DLD1 (cell line): ENCODE measurements around the gene SCLY.

ENCODE experiments used
- in situ Hi-C: cut with HindIII; loops from 2 replicates; pipeline ENCODE4 v1.10.0; 2017; ENCODE audit warnings: low sequenced_read_pairs

Gene SCLY

GRCh38 chr2:238096311-238097011, 35.7 kb downstream of the SCLY start:
- in situ Hi-C loops, result no loop called here

GRCh38 chr2:238097201-238097987, 36.6 kb downstream of the SCLY start:
- in situ Hi-C loops, result no loop called here

DNA sequence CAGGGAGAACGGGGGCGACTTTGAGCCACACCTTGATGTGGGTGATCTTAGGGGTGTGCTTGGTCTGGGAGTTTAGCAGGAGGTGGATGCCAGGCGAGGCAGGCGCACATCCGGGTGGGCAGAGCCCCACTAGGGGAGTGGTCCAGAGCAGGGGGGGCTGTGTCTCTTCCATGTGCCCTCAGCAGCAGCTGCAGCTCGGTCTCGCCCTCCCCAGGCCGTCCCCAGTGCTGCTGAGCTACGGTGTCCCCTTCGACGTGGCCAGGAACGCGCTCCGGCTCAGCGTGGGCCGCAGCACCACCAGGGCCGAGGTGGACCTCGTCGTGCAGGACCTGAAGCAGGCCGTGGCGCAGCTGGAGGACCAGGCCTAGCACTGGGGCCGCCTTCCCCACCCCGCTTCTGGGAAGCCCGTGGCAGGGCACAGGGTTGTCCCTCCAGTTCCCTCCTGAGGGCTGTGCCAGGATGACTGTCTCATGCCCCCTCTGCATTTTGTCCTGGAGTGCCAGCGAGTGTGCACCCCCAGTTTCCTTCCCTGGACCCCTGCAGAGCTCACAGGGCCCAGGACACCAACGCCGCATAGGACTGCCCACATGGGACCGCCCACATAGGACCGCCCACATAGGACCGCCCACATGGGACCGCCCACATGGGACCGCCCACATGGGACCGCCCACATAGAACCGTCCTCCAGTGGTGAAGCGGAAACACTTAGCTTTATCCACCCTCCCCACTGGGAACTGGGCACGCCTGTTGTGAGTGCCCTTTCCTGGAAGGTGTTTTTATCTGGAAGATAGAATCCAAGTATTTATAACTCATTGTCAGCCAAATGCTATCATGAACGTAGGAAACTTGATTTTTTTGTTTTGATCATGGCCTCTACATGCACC, 37.4 kb downstream of the SCLY start:
- in situ Hi-C loops, result no loop called here

- in situ Hi-C loops, result no loop called here
Measured at GRCh38 chr2:238098901-238099713, 38.3 kb downstream of the SCLY start.

- in situ Hi-C loops, result no loop called here
Measured at GRCh38 chr2:238099714-238100048, 38.9 kb downstream of the SCLY start.

DNA sequence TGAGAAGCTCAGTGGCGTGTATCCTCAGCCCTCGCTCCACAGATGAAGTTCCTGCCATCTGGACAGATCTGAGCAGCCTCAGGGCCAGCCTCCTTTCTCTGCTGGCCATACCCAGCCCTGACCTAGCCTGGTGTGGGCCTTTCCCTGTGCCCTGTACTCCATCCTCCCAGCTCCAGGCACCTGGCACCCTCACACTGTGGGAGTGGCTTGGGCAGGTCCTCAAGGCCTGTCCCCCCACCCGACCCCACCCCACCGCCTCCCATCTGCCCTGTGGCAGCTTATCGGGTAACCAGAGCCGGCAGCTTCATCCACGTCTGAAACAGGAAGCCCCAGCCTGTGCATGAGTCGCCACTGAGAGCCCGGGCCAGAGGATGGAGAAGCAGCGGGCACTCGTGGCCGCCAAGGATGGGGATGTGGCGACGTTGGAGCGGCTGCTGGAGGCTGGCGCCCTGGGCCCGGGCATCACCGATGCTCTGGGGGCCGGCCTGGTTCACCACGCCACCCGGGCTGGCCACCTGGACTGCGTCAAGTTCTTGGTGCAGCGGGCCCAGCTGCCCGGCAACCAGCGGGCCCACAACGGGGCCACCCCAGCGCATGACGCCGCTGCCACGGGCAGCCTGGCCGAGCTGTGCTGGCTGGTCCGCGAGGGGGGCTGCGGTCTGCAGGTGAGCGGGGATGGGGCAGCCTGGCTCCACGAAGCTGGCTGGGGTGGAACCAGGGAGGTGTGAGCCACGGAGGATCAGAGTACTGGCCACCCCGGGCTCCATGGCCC, 39.4 kb downstream of the SCLY start, which contains the start of gene ESPNL:
Gene ESPNL, plus strand, starts transcription at position 292 of the 772 bp plus-strand sequence. Its CDS starts 80 bp downstream, at position 372.
- in situ Hi-C loops, result no loop called here

DNA sequence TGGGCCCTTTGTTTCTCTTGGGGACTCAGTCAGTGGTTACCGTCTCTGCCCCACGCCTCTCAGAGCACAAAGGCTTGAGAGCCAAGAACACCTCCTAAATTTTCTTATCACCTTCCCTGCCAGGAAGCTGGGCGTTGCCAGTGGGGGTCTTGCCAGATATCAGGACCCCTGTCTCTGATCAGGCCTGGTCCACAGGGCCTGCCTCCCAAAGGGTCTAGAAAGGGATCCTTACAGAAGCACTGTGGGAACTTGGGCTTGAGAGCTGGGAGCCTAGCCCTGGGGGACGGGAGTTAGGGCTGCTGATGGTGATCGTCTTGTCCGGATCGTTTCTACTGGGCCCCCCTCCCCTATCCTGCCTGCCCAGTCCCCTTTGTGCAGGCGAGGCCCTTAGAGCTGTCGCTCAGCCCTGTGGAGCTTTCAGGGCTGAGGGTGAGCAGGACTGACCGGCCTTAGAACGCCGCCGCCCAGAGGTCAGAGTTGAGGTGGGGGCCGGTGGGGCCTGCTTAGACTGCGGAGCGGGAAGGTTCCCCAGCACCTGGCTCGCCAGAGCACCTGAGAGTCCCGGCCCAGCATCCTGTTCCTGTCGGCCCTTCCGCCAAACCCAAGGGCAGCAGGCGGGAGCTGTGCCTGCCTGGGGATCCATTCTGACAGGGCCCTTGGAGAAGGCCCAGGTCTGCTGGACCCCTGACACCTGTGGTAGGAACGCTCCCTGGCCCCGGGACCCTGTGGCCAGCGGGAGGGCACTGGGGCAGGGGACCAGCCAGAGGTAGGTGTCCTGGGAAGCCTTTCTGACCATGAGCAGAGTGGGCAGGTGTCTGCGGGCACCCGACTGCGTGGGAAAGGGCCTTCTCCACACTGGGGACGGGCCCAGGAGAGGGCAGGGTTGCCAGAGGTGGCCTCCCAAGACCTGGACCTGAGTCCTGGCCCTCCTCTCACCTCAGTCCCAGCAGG, 40.3 kb downstream of the SCLY start:
- in situ Hi-C loops, result no loop called here

- in situ Hi-C loops, result no loop called here
Measured at GRCh38 chr2:238101891-238102841, 41.4 kb downstream of the SCLY start.

GRCh38 chr2:238102865-238103264, 42.1 kb downstream of the SCLY start:
- in situ Hi-C loops, result no loop called here

- in situ Hi-C loops, result no loop called here
Measured at GRCh38 chr2:238103465-238104225, 42.8 kb downstream of the SCLY start.

GRCh38 chr2:238104226-238104690, 43.5 kb downstream of the SCLY start:
- in situ Hi-C loops, result no loop called here

GRCh38 chr2:238104691-238105371, 44.0 kb downstream of the SCLY start:
- in situ Hi-C loops, result no loop called here

DNA sequence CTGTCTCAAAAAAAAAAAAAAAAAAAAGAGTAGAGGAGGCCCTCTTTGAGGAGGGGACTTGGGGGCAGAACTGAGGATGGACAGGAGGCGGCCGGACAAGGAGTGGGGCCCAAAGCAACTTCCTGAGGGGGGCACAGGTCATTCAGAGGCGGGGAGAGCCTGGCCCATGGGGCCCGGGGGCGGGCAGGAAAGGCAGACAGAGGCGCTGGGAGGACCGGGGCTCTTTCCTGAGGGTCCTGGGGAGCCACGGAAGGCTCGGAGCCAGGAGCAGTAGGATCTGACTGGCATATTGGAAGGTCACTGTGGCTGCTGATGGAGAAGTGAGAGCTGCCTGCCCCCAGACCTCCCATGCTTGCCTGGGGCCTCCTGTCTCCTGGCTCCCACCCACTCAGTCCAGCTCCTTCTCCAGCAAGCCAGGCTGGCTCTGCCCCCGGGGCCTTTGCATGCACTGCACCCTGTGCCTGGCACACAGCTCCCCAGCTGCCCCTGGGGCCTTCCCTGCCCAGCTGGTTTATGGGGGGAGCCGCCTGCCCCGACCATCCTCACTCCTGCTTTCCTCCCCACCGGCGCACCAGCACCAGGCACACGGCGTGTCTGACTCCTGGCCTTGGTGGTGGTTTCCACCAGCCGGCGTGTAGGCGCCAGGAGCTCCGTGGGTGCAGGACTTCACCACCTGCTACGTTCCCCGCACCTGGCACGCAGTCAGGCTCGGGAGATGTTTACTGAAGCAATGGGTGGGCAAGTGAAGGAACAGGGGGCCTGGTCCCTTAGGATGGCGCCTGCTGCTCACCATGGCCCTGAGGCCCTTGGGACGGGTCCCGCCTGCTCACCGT, 44.9 kb downstream of the SCLY start:
- in situ Hi-C loops, result no loop called here

DNA sequence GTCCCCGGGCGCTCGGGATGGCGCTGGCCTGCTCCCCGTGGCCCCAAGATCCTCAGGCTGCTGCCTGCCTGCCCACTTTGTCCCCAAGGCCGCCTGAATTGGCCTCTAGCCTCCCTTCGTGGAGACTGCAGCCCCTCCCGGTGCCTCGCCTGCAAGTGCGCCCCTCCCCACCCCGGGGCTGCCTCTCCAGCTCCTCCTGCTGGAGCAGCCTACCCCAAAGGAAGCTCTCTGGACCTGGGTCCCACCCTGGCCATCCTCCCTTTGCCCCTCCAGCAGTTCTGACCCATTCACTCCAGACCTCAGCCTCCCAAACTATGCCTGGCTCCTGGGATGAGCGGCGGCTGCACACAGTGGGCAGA, 45.5 kb downstream of the SCLY start:
- in situ Hi-C loops, result no loop called here
